ENCODE data around the gene ADGRG1.

DNA sequence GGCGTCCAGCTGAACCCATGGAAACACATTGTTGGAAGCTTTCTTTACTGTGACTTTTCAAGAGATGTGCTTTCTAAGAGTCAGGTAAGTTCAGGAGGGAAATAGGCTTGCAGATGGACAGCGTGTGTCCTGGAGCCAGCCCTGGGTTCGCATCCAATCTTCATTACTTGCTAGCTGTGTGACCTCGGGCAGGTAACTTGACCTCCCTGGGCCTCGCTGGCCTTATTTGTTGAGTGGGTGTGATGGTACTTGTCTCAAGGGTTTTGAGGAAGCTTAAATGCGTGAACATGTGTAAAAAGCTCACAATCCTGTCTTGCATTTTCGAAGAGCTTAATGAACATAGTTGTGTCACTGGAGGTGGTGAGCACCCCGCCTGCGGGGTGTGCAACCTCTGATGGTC lies 11.8 kb downstream of the ADGRG1 start:
- TF ChIP-seq EZH2 (IDR thresholded peaks at IDR 0.05; ENCODE audit: low read depth), result no peak
- TF ChIP-seq, protein P1, sequence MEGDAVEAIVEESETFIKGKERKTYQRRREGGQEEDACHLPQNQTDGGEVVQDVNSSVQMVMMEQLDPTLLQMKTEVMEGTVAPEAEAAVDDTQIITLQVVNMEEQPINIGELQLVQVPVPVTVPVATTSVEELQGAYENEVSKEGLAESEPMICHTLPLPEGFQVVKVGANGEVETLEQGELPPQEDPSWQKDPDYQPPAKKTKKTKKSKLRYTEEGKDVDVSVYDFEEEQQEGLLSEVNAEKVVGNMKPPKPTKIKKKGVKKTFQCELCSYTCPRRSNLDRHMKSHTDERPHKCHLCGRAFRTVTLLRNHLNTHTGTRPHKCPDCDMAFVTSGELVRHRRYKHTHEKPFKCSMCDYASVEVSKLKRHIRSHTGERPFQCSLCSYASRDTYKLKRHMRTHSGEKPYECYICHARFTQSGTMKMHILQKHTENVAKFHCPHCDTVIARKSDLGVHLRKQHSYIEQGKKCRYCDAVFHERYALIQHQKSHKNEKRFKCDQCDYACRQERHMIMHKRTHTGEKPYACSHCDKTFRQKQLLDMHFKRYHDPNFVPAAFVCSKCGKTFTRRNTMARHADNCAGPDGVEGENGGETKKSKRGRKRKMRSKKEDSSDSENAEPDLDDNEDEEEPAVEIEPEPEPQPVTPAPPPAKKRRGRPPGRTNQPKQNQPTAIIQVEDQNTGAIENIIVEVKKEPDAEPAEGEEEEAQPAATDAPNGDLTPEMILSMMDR (conservative IDR thresholded peaks at IDR 0.05), result no peak
